Vagina (tissue), 2 donors: Measurements from ENCODE around the gene PKN2. TPM values are rescaled to one million over a fixed set of nuclear protein-coding genes. Genes with fewer than 3 reads are reported as not detected.
"Not testable (repeated sequence)": the region's sequence is repeated elsewhere in the genome, so short reads cannot be mapped to it uniquely, and the experiment has no call there.

Source experiments
- DNase-seq, 2 donors: peaks; one replicate each; pipeline ENCODE4 v3.0.0-alpha.2; 2017; ENCODE audit errors: extremely low spot score in 2 of 2
- H3K27ac ChIP-seq: fragments of 200-600 bp; sonication (generic); one replicate; pipeline ENCODE4 v1.5.1; 2019
- H3K27me3 ChIP-seq: fragments of 200-600 bp; sonication (generic); one replicate; pipeline ENCODE4 v1.5.1; 2019
- H3K36me3 ChIP-seq, 2 donors: fragments of 200-600 bp; sonication (generic); one replicate each; pipeline ENCODE4 v1.5.1; 2017 to 2019
- H3K4me1 ChIP-seq: fragments of 200-600 bp; sonication (generic); one replicate; pipeline ENCODE4 v1.5.1; 2019
- H3K4me3 ChIP-seq, 2 donors: fragments of 200-600 bp; sonication (generic); 1 replicate in 1 of 2; 2 replicates in 1 of 2; pipeline ENCODE4 v1.5.1; 2016 to 2019
- H3K9me3 ChIP-seq: fragments of 200-600 bp; sonication (generic); one replicate; pipeline ENCODE4 v1.5.1; 2019
- CTCF ChIP-seq, 3 experiments: fragments of 450-650 bp in 2 of 3; fragments of 200-600 bp in 1 of 3; sonication (generic) in 1 of 3; IDR thresholded peaks; one replicate each; pipeline ENCODE4 v1.5.1; 2017 to 2019; ENCODE audit warnings: antibody characterized with exemption in 3 of 3, mild to moderate bottlenecking in 2 of 3, moderate library complexity in 2 of 3
- POLR2A ChIP-seq, 2 donors: fragments of 450-650 bp; IDR thresholded peaks; one replicate each; pipeline ENCODE4 v1.6.1; 2017; ENCODE audit warnings: antibody characterized with exemption in 2 of 2, mild to moderate bottlenecking in 2 of 2, moderate library complexity in 2 of 2
- POLR2AphosphoS5 ChIP-seq, 2 donors: sonication (generic); formaldehyde crosslinking; IDR thresholded peaks; one replicate each; pipeline ENCODE4 v1.9.0; 2017; ENCODE audit warnings: antibody characterized with exemption in 2 of 2, mild to moderate bottlenecking in 2 of 2, low read depth in 1 of 2; ENCODE audit not compliant: insufficient read depth in 1 of 2
- intact Hi-C: fragments of 100-400 bp; cut with DNase I; formaldehyde crosslinking; loops from one replicate; pipeline ENCODE4 v1.15.1; 2023
- total RNA-seq: library from RNA; depleted of rRNA; stranded (reverse); fragments of >200 nt; gene quantifications from one replicate; pipeline ENCODE4 v1.2.3, GENCODE V29; 2016

Gene PKN2
- total RNA-seq, 1 donor from 2014 or later, result 38.3 TPM

DNA sequence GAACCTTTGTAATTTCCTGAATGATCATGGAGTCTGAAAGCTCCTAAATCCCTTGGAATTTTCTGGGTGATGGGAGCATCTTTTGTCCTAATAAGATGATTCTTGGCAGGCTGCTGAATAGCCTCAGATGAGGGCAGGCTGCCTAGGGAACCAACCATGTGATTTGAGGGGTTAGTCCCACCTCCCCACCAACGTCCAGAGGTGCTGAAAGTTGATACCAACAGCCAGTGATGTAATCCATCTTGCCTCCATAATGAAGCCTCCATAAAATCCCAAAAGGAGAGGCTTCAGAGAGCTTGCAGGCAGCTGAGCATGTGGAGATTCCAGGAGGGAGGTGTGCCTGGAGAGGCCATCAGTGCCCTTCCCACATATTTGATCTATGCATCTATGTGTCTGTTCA lies 163.6 kb downstream of the PKN2 start:
- no peaks in the 10 kb centered on the region for H3K9me3 ChIP-seq
- TF ChIP-seq CTCF (IDR thresholded peaks at IDR 0.05), result no peak
- H3K4me1 ChIP-seq, result no peaks in the 10 kb centered on the region
- H3K4me3 ChIP-seq, result no peak overlapping the region
- intact Hi-C loops, result no loop called here
- no peaks in the 10 kb centered on the region for H3K27me3 ChIP-seq
- H3K27ac ChIP-seq, result no peak overlapping the region
- no peak for DNase-seq
- peaks cover 0 to 7% of the 10 kb centered on the region in 2 donors for H3K36me3 ChIP-seq

- intact Hi-C loops, result no loop called here
- Histone ChIP-seq H3K36me3 (peaks cover 0 to 37% of the 10 kb centered on the region in 2 donors), H3K4me1 (no peaks in the 10 kb centered on the region), H3K4me3 (no peak overlapping the region), H3K27me3 (no peaks in the 10 kb centered on the region), H3K9me3 (no peaks in the 10 kb centered on the region), H3K27ac (no peak overlapping the region)
- DNase-seq, result no peak
- TF ChIP-seq CTCF (IDR thresholded peaks at IDR 0.05), result no peak
- no peak for TF ChIP-seq POLR2A (IDR thresholded peaks at IDR 0.05)
- TF ChIP-seq POLR2AphosphoS5 (IDR thresholded peaks at IDR 0.05; ENCODE audit: insufficient read depth in 1 of 2, low read depth in 1 of 2), result no peak
These were observed 167.4 kb downstream of the PKN2 start for GRCh38 chr1:88851303-88852063.

- Histone ChIP-seq H3K4me1 (peaks cover 32% of the 10 kb centered on the region), H3K9me3 (no peaks in the 10 kb centered on the region), H3K27ac (no peak overlapping the region), H3K27me3 (no peaks in the 10 kb centered on the region), H3K4me3 (no peak overlapping the region), H3K36me3 (peaks cover 0 to 4% of the 10 kb centered on the region in 2 donors)
- intact Hi-C loops, result no loop called here
- DNase-seq, result no peak
- no peak for TF ChIP-seq POLR2A (IDR thresholded peaks at IDR 0.05)
- no peak for TF ChIP-seq CTCF (IDR thresholded peaks at IDR 0.05)
- no peak for TF ChIP-seq POLR2AphosphoS5 (IDR thresholded peaks at IDR 0.05; ENCODE audit: insufficient read depth in 1 of 2, low read depth in 1 of 2)
These were observed 183.9 kb downstream of the PKN2 start for GRCh38 chr1:88867743-88868521.

GRCh38 chr1:88869644-88870043 lies 185.6 kb downstream of the PKN2 start:
- not testable (repeated sequence) for H3K4me3 ChIP-seq, H3K27ac ChIP-seq, H3K36me3 ChIP-seq, H3K27me3 ChIP-seq, DNase-seq, H3K9me3 ChIP-seq
- intact Hi-C loops, result loop anchor here (10.0 kb wide), 1 partner anchor 205 kb away; no protein-coding TSS in a partner anchor
- peaks cover 48% of the 10 kb centered on the region for H3K4me1 ChIP-seq

- TF ChIP-seq POLR2AphosphoS5 (IDR thresholded peaks at IDR 0.05; ENCODE audit: insufficient read depth in 1 of 2, low read depth in 1 of 2), result no peak
- Histone ChIP-seq H3K27ac (no peak overlapping the region), H3K4me1 (peaks cover 45% of the 10 kb centered on the region), H3K9me3 (no peaks in the 10 kb centered on the region), H3K36me3 (no peaks in the 10 kb centered on the region), H3K27me3 (no peaks in the 10 kb centered on the region), H3K4me3 (no peak overlapping the region)
- intact Hi-C loops, result loop anchor here (10.0 kb wide), 1 partner anchor 209 kb away; no protein-coding TSS in a partner anchor
- DNase-seq, result no peak
These were observed 189.8 kb downstream of the PKN2 start for GRCh38 chr1:88873737-88874349.
